Limb (tissue), 2 donors: ENCODE data around the gene KAZN.

Experiments used
- DNase-seq, 2 donors: peaks; one replicate each; pipeline ENCODE4 v3.0.0-alpha.2; 2016; ENCODE audit errors: extremely low spot score in 2 of 2

Gene KAZN

GRCh38 chr1:14910984-14911721 lies 312.7 kb downstream of the KAZN start:
- DNase-seq = no peak

- DNase-seq = no peak
Observed at GRCh38 chr1:14912839-14913481, 314.5 kb downstream of the KAZN start.

GRCh38 chr1:14913482-14914177 lies 315.1 kb downstream of the KAZN start:
- no peak for DNase-seq

GRCh38 chr1:14914351-14914988 lies 316.0 kb downstream of the KAZN start:
- DNase-seq = no peak

GRCh38 chr1:14915356-14916054 lies 317.0 kb downstream of the KAZN start:
- DNase-seq = peak in 1 of 2 donors; percentile 78

GRCh38 chr1:14919289-14919688 lies 320.8 kb downstream of the KAZN start:
- no peak for DNase-seq

GRCh38 chr1:14919751-14920150 lies 321.3 kb downstream of the KAZN start:
- DNase-seq = no peak

GRCh38 chr1:14921057-14921456 lies 322.6 kb downstream of the KAZN start:
- DNase-seq = no peak

- no peak for DNase-seq
Observed at GRCh38 chr1:14922942-14923726, 324.6 kb downstream of the KAZN start.

GRCh38 chr1:14923727-14924452 lies 325.4 kb downstream of the KAZN start:
- peak in 1 of 2 donors; percentile 72 for DNase-seq

- peak in 1 of 2 donors; percentile 73 for DNase-seq
Observed at GRCh38 chr1:14924455-14925331, 326.2 kb downstream of the KAZN start.

- DNase-seq = no peak
Observed at GRCh38 chr1:14925336-14926136, 327.1 kb downstream of the KAZN start.

- DNase-seq = no peak
Observed at GRCh38 chr1:14926229-14926628, 327.7 kb downstream of the KAZN start.

- no peak for DNase-seq
Observed at GRCh38 chr1:14926818-14927575, 328.5 kb downstream of the KAZN start.

GRCh38 chr1:14928412-14928811 lies 329.9 kb downstream of the KAZN start:
- no peak for DNase-seq

- DNase-seq = no peak
Observed at GRCh38 chr1:14928886-14929546, 330.5 kb downstream of the KAZN start.
